K562 (cell line): ENCODE measurements around the gene RUNX1. TPM values are rescaled to one million over a fixed set of nuclear protein-coding genes. Genes with fewer than 3 reads are reported as not detected.

Experiments used
- ATAC-seq: fragments of 200-7000 bp; cut with Tn5 transposase; 3 replicates; pipeline ENCODE4 v1.9.1; 2020; ENCODE audit warnings: moderate library complexity
- BruUV-seq: library from RNA; stranded (reverse); fragments of 400-500 nt; replicated peaks from 2 replicates; lab custom pipeline; 2021; lab: Mats Ljungman, UMichigan
- CTCF ChIA-PET: fragments of 300-600 bp; formaldehyde crosslinking; extraction: SDS; loops from one replicate; lab custom pipeline; 2021; ENCODE audit warnings: low intra/inter-chr PET ratio; lab: Yijun Ruan, JAX
- POLR2A ChIA-PET: fragments of 300-600, 350-650 bp; sonication (Branson Sonifier 250); formaldehyde crosslinking; extraction: SDS; loops from one replicate; lab custom pipeline; 2021; ENCODE audit warnings: antibody characterized with exemption, inconsistent platforms; lab: Yijun Ruan, JAX
- DNase-seq, 4 experiments: peaks; one replicate each; pipeline versions ENCODE4 v3.0.0 to v3.0.0-alpha.2; 2011 to 2018; ENCODE audit warnings: low spot score in 3 of 4, mixed read lengths in 3 of 4; ENCODE audit errors: extremely low read depth in 1 of 4
- FAIRE-seq: peaks from 2 replicates; lab custom pipeline; 2011; peaks lifted over from hg19 to GRCh38; lab: Jason Lieb, UNC
- H2AFZ ChIP-seq: 2 replicates; pipeline ENCODE4 v1.6.0; 2011; ENCODE audit warnings: low read depth, low read length, control low read depth, inconsistent platforms
- H3K27ac ChIP-seq: fragments of 200-600 bp; 3 replicates; pipeline ENCODE4 v1.8.0; 2011; ENCODE audit warnings: low read depth, mild to moderate bottlenecking, control low read depth, inconsistent platforms, low read length, moderate library complexity, mixed read lengths; ENCODE audit errors: extremely low read depth
- H3K27me3 ChIP-seq, 2 experiments: fragments of 300-600 bp in 1 of 2; 2 replicates in 1 of 2; 3 replicates in 1 of 2; pipeline versions ENCODE4 v1.6.0 to v1.8.0; 2011; ENCODE audit warnings: inconsistent platforms in 2 of 2, low read length in 2 of 2, mild to moderate bottlenecking in 1 of 2, mixed read lengths in 1 of 2, moderate library complexity in 1 of 2; ENCODE audit not compliant: control insufficient read depth in 2 of 2, insufficient read depth in 2 of 2
- H3K36me3 ChIP-seq: fragments of 300-600 bp; 3 replicates; pipeline ENCODE4 v1.8.0; 2011; ENCODE audit warnings: mild to moderate bottlenecking, low read length, inconsistent platforms; ENCODE audit not compliant: control insufficient read depth, insufficient read depth
- H3K4me1 ChIP-seq, 2 experiments: fragments of 200-600 bp in 1 of 2; replicated peaks in 1 of 2; 2 replicates in 1 of 2; 3 replicates in 1 of 2; pipeline versions ENCODE4 v1.5.1 to v1.8.0; 2011; ENCODE audit warnings: inconsistent platforms in 2 of 2, low read length in 2 of 2, mild to moderate bottlenecking in 1 of 2, mixed read lengths in 1 of 2, moderate library complexity in 1 of 2; ENCODE audit not compliant: control insufficient read depth in 2 of 2, insufficient read depth in 2 of 2
- H3K4me2 ChIP-seq: 2 replicates; pipeline ENCODE4 v1.6.1; 2011; ENCODE audit warnings: low read length, control low read depth, inconsistent platforms, mixed read lengths; ENCODE audit not compliant: insufficient read depth
- H3K4me3 ChIP-seq: fragments of 200-600 bp; sonication (generic), shearing (Covaris generic); 2 replicates; pipeline ENCODE4 v1.5.1; 2016; ENCODE audit warnings: control low read depth, inconsistent platforms
- H3K79me2 ChIP-seq: fragments of 200-600 bp; 3 replicates; pipeline ENCODE4 v1.8.0; 2011; ENCODE audit warnings: low read length, inconsistent platforms; ENCODE audit not compliant: control insufficient read depth, insufficient read depth
- H3K9ac ChIP-seq, 2 experiments: 2 replicates each; pipeline versions ENCODE4 v1.6.0 to v1.6.1; 2011; ENCODE audit warnings: low read depth in 2 of 2, low read length in 2 of 2, control low read depth in 1 of 2, inconsistent platforms in 1 of 2, mild to moderate bottlenecking in 1 of 2, mixed read lengths in 1 of 2; ENCODE audit not compliant: insufficient read depth in 1 of 2
- H3K9me1 ChIP-seq: one replicate; pipeline ENCODE4 v1.6.0; 2011; ENCODE audit warnings: inconsistent platforms, mild to moderate bottlenecking, low read length, moderate library complexity; ENCODE audit not compliant: control insufficient read depth, insufficient read depth
- H3K9me3 ChIP-seq: replicated peaks from 2 replicates; pipeline ENCODE4 v1.5.1; 2011; ENCODE audit warnings: low read depth, low read length, inconsistent platforms; ENCODE audit not compliant: control insufficient read depth, insufficient read depth
- H4K20me1 ChIP-seq: replicated peaks from 2 replicates; pipeline ENCODE4 v1.6.1; 2011; ENCODE audit warnings: low read length, inconsistent platforms, mixed read lengths; ENCODE audit not compliant: control insufficient read depth, insufficient read depth
- HMGN3 ChIP-seq: IDR thresholded peaks from 2 replicates; pipeline ENCODE4 v1.6.1; 2011; ENCODE audit warnings: borderline replicate concordance, low read depth, mild to moderate bottlenecking, mixed read lengths, low read length; ENCODE audit not compliant: insufficient read length; ENCODE audit errors: extremely low read depth
- NR2F6 ChIP-seq: fragments of 450-650 bp; formaldehyde crosslinking; IDR thresholded peaks from 2 replicates; pipeline ENCODE4 v1.4.0; 2020; ENCODE audit warnings: mild to moderate bottlenecking
- RCOR1 ChIP-seq, 2 experiments: IDR thresholded peaks; 2 replicates each; pipeline ENCODE4 v1.6.1; 2012; ENCODE audit warnings: low read depth in 2 of 2, low read length in 2 of 2, borderline replicate concordance in 1 of 2, improper control_type of control experiment in 1 of 2
- ZNF445 ChIP-seq: fragments of 250-450 bp; sonication (Bioruptor Pico); IDR thresholded peaks from 2 replicates; pipeline ENCODE4 v1.4.0; 2020; ENCODE audit warnings: low read depth, mild to moderate bottlenecking, moderate library complexity
- WGBS: fragments of 100-300 bp; shearing (Covaris generic); methylation state at CpG from one replicate; pipeline ENCODE4 v1.1.6; 2016; ENCODE audit warnings: low coverage, mixed read lengths; ENCODE audit not compliant: insufficient coverage; ENCODE audit errors: missing lambda C conversion rate; 5-methylcytosine and 5-hydroxymethylcytosine counted together
- in situ Hi-C: fragments of 300-500 bp; cut with MboI; formaldehyde crosslinking; loops from 4 replicates; pipeline ENCODE4 v1.15.0; 2018; ENCODE audit warnings: inconsistent platforms, mixed read lengths
- intact Hi-C: fragments of 100-400 bp; cut with micrococcal nuclease; formaldehyde crosslinking; loops from 2 replicates; pipeline ENCODE4 v1.14.2; 2022
- polyA plus RNA-seq, 8 experiments: library from polyadenylated mRNA; depleted of rRNA in 4 of 8; stranded (reverse) in 5 of 8; unstranded in 3 of 8; fragments of >200 nt; fragmentation: Nextera tagmentation in 2 of 8; fragmentation: Illumina TruSeq in 1 of 8; extraction: Ambion mirVana in 2 of 8; extraction: Trizol in 1 of 8; gene quantifications; 2 replicates each; pipeline versions ENCODE4 v1.2.1 to v1.2.3, GENCODE V29; 2011 to 2014; ENCODE audit warnings: inconsistent platforms in 1 of 8, missing spikeins in 1 of 8
- total RNA-seq, 7 experiments: library from RNA; depleted of rRNA in 6 of 7; stranded (reverse); fragments of >200 nt in 6 of 7; fragmentation: Illumina TruSeq in 2 of 7; extraction: Trizol in 2 of 7; gene quantifications; 2 replicates each; pipeline versions ENCODE4 v1.2.1 to v1.2.3, GENCODE V29; 2011 to 2021; ENCODE audit warnings: low replicate concordance in 1 of 7
- TF ChIP-seq, protein P1 (sequence below): fragments of 250-450 bp; sonication (Bioruptor Pico); IDR thresholded peaks from 2 replicates; pipeline ENCODE4 v1.4.0; 2020; ENCODE audit warnings: mild to moderate bottlenecking, moderate library complexity

Gene RUNX1
- total and polyA plus RNA-seq, 9 of the 15 experiments (the other 6 are each of a cell fraction or from before 2014, with no cell fraction given): 2.2 to 68.6 (median 17.8) TPM

DNA sequence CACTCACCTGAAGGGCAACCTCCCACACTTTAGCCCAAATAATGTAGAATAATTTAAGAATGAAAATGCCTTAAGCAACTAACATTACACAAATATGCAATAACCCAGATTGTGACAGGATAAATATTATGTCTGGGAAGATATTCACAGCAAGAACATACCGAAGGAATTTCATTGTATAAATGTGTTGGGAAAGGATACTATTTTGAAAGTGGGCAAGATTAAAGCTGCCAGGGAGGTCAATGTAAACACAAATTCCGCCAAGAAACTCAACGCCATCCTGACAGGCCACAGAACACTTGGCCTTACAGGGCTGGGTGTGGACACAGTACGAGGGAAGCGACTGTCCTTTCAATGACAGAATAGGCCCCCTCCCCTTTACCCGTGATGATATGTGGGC, 173.3 kb downstream of the RUNX1 start:
- Histone ChIP-seq H3K4me3 (no peak overlapping the region), H4K20me1 (no peaks in the 10 kb centered on the region; the same call in 1 of the 2 replicates), H3K9me3 (no peaks in the 10 kb centered on the region), H3K9me1 (no peaks in the 10 kb centered on the region), H2AFZ (no peak overlapping the region), H3K36me3 (peaks cover 90% of the 10 kb centered on the region), H3K9ac (no peak overlapping the region), H3K79me2 (peaks cover 84% of the 10 kb centered on the region), H3K27ac (no peak overlapping the region), H3K4me1 (no peaks in the 10 kb centered on the region), H3K27me3 (no peaks in the 10 kb centered on the region), H3K4me2 (no peak overlapping the region)
- DNase-seq: no peak
- intact Hi-C loops (no loop called here), in situ Hi-C loops (no loop called here)
- POLR2A ChIA-PET: interaction anchor here (1.4 to 5.6 kb wide), 2 partner anchors 9 to 12 kb away, joined by 5 to 42 read pairs; no protein-coding TSS in a partner anchor
- FAIRE-seq: no peak
- WGBS: 96% methylated on average over 6 of the region's 6 CpGs
- TF ChIP-seq RCOR1 (IDR thresholded peaks at IDR 0.05; ENCODE audit: borderline replicate concordance in 1 of 2, low read depth in 2 of 2, low read length in 2 of 2): no peak
- no peak for TF ChIP-seq HMGN3
- TF ChIP-seq, protein P1, sequence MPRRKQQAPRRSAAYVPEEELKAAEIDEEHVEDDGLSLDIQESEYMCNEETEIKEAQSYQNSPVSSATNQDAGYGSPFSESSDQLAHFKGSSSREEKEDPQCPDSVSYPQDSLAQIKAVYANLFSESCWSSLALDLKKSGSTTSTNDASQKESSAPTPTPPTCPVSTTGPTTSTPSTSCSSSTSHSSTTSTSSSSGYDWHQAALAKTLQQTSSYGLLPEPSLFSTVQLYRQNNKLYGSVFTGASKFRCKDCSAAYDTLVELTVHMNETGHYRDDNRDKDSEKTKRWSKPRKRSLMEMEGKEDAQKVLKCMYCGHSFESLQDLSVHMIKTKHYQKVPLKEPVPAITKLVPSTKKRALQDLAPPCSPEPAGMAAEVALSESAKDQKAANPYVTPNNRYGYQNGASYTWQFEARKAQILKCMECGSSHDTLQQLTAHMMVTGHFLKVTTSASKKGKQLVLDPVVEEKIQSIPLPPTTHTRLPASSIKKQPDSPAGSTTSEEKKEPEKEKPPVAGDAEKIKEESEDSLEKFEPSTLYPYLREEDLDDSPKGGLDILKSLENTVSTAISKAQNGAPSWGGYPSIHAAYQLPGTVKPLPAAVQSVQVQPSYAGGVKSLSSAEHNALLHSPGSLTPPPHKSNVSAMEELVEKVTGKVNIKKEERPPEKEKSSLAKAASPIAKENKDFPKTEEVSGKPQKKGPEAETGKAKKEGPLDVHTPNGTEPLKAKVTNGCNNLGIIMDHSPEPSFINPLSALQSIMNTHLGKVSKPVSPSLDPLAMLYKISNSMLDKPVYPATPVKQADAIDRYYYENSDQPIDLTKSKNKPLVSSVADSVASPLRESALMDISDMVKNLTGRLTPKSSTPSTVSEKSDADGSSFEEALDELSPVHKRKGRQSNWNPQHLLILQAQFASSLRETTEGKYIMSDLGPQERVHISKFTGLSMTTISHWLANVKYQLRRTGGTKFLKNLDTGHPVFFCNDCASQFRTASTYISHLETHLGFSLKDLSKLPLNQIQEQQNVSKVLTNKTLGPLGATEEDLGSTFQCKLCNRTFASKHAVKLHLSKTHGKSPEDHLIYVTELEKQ: no peak
- TF ChIP-seq NR2F6 (CRISPR knock-in tag): no peak
- TF ChIP-seq ZNF445 (CRISPR knock-in tag): no peak
- CTCF ChIA-PET: no interaction called here
- BruUV-seq: no TSS peak
- ATAC-seq: no peak
